GM19240 (cell line): Measurements from ENCODE around the gene SCAI.
A peak's percentile ranks its signal among the peaks of the same experiment; 100 is the strongest.
"Not testable (repeated sequence)": the region's sequence is repeated elsewhere in the genome, so short reads cannot be mapped to it uniquely, and the experiment has no call there.

Experiments
- DNase-seq: peaks from one replicate; pipeline ENCODE4 v3.0.0; 2011; ENCODE audit warnings: low spot score; ENCODE audit not compliant: insufficient read length

SCAI gene

DNA sequence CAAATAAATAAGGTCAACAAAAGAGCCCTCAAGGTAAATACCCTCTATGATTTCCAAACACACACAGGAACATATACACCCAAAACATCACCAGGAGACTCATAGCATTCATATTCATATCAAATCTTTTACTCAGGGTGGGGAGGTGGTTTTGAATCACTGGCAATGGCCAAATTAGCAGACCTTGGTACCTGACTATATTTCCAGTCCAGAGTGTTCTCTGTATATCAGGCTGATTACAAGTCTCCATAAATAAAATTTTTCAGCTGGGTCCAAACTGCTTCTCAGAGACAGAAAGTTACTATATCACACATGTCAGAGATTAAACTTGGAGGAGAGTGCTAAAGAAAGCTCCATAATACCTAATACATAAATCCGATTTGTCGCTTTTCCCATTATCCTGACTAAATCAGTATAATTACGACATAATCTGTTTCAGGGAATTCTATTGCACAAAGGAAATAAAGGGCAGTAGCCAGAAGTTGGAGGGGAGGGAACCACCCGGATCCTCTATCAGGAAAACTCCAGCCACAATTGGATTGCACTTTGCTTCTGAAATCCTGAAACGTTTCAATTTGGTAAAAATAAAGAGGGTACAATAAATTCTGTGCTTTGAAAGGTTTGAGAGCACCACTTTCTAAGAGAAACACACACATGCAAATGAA, 195.5 kb downstream of the SCAI start:
- DNase-seq = no peak

DNA sequence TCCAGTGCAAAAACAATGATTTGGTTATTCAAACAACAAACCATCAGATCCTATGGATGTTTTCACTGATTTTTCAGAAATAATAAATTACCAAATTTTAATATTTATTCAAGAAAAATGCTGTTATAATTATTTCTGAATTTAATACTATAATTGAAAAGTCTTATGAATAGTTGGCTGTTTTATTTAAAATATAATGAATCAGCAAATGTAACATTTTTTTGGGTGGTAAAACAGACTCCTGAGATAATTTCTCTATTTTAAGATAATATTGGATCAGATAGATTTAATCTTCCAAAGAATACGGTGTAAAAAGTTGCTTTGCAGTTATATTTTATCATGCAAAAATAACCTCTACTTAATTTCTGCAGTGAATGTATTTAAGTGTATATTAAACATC, 197.2 kb downstream of the SCAI start:
- no peak for DNase-seq

DNA sequence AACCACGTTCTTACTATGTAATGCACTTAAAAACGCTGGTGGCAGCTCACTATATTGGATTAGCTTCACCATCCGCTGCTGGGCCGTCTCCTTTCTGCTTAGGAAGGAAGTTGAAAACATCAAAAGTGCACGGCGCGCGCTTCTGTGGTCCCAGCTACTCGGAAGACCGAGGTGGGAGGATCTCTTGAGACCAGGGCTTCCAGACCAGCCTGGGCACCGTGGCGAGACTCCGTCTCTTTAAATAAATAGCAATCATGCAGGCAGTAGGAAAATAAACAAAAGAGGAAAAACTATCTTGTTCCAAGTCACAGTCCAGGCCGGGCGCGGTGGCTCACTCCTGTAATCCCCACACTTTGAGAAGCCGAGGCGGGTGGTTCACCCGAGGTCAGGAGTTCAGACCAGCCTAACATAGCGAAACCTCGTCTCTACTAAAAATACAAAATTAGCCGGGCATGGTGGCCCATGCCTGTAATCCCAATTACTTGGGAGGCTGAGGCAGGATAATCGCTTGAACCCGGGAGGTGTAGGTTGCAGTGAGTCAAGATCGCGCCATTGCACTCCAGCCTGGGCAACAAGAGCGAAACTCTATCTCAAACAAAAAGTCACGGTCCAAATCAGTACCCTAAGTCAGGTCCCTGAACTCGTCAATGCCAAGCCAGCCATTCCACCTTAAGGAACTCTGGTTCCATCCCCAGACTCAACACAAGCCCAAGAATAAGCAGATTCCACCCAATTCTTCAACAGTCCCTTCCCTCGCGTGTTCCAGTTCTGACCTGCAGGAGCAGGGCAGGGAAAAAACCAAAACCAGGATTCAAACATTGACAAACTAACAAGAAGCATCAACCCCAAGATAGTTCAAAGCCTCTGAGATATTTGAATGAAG, 201.4 kb downstream of the SCAI start:
- DNase-seq = no peak

DNA sequence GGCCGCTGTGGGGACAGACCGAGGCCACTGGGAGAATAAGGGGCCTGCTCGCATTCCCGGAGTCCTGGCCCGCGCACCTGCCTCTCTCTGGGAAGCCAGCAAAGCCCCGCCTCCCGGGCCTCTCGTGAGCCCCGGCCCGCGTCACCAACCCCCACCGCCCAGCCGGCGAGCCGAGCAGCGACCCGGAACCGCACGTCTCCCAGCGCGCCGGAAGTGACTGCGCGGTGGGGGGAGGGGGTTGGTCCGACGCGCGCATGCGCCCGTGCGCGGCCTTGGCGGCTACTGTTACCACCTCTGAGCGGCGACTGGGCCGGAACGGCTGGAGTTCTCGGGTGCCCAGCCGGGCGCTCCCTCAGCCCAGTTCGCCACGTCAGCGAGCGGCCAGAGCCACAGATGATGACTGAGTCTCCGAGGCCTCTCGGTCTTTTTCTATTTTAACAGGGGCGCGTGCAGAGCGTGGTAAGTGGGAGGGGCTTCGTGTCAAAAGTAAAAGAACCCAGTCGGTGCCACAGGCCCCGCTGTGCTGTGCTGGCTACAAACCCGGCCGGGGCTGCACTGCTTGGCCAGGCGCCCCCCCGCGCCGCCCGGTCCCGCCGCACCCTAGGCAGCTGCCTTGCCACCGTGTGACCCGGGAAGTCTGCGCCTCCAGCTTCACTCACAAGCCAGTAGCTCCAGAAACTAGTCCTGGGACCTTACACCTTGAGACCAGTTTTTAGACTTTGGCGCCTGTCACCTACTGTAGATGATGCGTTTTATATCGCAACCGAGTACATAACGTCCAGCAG, 202.2 kb downstream of the SCAI start, which contains the start of gene GOLGA1:
GOLGA1 (minus strand) TSS at position 190 of the 785 bp plus-strand sequence. CDS start 2,372 bp downstream, outside the sequence.
- DNase-seq = peak; percentile 76

DNA sequence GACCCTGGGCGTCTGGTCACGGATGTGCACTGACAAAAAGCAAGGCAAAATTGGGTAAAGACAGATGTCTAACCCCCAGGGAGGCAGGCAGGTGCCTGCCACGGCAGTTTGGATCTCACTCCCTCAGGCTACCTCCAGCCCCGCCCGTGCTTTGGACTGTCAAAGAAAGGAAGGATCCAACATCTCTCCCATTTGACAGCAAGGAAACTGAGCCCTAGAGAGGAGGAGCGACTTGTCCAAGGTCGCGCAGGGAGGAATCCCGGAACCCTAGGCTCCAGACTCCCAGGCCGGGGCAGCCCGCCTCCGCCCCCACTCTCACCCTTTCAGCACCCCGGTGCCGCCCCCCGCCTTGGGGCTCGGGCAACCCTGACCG, 202.8 kb downstream of the SCAI start:
- DNase-seq = no peak

DNA sequence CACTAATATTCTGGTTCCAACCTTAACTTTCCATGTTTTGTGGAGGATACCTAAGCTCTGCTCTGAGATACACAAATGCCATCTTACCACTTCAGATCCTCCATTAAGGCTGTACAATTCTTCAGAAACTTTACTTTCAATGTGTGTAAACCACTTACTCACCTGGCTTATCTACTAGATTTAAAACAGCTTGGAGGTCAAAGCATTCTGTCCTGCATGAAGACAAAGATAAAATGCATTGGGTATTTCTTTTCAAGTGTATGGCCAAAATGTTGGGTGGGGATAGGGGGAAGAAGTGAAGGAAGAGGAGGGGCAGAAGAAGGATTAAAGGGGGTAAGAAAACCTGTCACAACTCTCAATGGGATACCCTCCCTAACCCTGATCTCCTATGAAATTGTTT, 203.4 kb downstream of the SCAI start:
- DNase-seq = no peak

DNA sequence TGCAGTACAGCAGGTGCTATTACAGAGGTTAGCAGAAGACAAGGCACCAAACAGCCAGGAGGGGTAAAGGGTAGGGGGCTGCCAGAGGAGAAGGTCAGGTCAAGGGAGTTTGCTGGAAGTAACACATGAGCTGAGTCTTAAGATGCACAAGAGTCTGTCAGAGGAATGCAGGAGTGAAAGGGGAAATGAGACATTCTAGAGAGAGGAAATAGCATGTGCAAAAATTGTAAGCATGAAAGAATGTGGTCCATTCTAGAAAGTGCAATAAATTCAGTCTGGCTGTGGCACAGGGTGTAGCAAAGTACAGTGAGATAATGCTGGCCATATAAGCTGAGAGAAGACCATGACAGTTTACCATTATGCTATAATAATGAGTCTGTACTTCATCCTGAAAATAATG, 209.0 kb downstream of the SCAI start:
- no peak for DNase-seq

DNA sequence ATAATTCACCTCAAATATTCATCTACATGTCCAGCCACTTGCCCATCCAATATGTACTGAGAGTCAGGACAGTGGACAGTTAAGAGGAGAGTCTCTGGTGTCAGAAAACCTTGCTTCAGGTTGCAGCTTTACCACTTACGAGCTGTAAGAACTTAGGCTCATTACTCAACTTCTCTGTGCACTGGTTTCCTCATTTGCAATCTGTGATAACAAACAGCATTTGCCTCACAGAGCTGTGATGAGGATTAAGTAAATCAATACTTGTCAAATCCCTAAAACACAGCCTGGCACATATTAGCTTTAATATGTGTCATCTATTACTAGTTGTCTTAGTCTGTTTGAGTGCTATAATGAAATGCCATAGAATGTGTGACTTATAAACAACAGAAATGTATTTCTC, 211.0 kb downstream of the SCAI start:
- no peak for DNase-seq

DNA sequence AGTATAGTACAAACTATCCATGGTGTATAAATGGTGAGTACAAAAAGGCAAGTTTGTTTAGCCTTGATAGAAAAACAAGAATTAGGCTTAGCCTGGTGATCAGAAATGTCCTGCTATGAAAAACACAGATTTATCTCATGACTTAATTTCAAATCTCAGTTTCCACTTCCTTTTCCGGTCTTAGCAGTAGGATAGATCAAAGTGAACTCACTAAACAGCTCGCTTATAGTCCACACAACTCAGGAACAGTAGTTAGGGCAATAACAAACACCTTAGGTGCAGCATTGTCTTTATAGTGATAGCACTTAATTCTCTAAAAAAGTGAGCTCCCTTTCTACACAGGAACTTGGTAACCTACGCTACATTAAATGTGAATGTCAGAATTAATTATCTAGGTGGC, 213.9 kb downstream of the SCAI start:
- no peak for DNase-seq

DNA sequence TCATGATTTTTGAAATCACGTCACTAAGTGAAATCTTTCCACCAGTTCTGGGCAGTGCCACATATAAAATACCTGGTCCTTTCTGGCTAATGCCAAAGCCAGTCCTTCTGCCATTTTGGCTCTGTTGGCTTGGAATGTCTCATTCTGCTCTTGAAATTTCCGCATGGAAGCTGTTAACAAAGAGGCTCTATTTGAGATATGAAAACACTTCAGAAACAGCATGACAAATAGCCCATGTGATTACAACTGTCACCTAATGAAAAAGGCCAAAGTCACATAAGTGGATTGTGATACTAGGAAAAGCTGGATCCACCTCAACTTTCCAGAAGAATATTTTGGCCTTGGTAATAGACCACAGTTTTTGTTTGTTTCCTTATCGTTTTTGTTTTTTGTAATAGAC, 215.2 kb downstream of the SCAI start:
- DNase-seq = no peak

DNA sequence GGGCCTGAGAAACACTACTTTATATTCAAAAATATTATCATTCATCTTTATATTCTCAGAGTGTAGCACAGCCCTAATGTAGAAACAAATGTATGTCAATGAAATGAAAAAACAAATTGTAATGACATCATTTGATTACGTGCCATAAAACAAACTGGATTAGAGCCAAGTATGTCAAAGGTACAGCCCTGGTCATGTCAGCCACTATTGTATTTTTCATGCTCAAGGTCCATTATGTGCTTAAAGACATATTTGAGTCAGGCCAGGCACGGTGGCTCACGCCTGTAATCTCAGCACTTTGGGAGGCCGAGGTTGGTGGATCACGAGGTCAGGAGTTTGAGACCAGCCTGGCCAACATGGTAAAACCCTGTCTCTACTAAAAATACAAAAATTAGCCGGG, 222.9 kb downstream of the SCAI start:
- DNase-seq = not testable (repeated sequence)

DNA sequence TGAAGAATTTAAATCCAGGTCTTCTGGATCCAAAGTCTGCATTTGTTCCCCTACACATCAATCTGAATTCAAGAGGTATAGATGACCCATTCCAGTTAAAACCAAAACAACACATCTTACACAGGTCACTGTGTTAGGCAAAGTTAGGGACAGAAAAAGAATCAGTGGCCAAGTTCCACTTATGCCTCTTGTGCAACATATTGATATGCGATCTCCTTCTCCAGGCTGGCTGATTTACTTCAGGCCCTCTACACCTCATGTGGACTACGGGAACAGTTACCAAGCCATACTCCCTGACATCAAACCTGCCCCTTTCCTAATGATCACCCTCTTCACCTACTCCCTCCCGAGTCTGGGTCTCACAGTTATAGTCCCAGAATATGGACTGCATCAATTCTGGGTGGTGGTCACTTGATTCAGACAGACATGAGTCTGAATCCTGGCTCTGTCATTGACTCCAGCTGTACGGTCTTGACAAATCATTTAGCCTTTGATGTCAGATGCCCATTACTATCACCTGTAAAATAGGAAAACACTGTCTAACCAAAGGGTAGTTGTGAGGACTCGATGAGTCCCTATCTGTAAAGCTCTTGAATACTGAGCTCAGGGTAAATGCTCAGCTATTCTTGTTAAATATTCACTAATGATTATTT, 228.4 kb downstream of the SCAI start:
- no peak for DNase-seq

DNA sequence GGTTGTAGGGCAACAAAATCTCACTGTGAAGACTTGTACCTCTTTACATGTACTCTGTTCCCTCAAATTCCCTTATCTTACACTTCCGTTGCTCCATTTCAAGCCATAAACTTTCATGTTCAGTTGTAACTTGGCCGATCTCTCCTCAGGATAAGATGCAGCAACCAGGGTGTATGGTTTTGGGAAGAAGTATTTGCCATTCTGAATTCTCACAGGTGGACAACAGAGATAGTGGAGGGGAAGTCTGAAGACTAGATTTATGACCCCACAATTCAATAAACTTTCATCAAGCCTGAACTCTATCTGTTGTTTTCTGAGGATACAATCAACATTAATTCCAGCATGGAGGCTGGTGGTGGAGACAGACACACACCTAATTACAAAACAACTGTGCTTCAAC, 229.9 kb downstream of the SCAI start:
- no peak for DNase-seq

DNA sequence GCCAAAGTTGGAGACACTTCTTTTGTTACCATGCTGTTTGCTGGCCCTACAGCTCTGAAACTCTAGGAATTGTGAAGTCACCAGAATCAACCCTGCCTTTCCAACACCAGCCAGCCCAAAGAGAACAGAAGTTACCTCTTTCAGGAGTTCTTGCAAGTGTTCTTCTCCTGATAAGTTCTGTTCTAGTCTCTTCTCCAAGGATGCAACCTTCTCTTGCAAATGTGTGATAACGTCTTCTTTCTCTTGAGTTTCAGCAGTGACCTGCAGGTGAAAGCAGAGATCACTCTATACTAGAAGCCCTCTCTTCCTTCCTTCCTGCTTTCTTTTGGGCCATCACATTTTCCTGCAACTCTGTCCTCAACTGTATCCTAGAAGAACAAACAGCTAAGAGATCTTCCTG, 231.6 kb downstream of the SCAI start:
- no peak for DNase-seq

DNA sequence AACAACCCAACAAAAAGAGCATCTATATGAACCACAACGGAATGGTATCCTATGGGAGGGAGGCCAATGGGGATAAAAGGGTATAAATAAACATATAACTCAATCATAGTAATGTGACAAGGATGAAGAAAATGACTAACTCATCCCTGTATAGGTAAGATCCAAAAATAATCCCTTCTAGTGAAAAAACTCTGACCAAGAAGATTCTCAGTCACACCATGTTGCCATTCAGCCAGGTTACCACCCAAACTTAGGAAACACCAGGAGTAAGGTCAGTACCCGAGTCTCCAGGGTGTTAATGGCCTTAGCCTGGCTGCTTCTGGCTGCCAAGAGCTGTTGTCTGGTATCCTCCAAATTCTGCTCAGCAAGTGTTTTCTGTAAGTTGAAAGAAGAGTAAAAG, 235.2 kb downstream of the SCAI start:
- DNase-seq = no peak

DNA sequence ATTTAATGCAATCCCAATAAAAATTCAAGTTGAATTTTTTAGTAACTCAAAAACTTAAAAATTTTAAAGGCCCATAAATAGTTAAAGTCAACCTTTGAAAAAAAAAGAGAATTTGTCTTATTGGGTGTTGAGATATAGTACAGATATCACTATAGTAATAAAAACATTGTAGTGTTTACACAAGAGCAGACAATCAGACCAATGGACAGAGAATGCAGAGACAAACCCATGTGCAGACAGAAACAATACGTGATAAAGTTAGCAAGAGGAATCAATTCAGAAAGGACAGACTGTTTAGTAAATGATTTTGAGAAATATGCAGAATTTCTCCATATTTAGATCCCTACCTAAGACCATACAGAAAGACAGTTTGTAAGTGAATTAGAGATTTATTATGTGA, 236.4 kb downstream of the SCAI start:
- DNase-seq = no peak

DNA sequence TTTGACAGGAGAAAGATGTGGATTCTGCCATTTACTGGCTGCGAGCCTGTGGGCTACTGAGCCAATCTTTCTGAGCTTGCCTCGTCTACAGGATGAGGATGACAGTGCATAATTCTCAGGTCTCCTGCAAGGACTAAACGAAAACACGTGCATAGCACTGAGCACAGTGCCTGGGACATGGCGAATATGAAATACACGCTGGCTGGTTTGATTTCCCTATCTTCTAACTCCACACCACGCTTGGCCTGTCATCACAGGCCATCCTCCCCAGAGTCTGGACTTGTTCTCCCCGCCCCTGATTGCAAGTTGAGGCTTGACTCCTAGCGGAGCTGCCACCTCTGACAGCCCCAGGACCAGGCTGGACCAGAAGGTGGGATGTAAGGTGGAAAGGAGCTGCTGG, 243.5 kb downstream of the SCAI start:
- no peak for DNase-seq

DNA sequence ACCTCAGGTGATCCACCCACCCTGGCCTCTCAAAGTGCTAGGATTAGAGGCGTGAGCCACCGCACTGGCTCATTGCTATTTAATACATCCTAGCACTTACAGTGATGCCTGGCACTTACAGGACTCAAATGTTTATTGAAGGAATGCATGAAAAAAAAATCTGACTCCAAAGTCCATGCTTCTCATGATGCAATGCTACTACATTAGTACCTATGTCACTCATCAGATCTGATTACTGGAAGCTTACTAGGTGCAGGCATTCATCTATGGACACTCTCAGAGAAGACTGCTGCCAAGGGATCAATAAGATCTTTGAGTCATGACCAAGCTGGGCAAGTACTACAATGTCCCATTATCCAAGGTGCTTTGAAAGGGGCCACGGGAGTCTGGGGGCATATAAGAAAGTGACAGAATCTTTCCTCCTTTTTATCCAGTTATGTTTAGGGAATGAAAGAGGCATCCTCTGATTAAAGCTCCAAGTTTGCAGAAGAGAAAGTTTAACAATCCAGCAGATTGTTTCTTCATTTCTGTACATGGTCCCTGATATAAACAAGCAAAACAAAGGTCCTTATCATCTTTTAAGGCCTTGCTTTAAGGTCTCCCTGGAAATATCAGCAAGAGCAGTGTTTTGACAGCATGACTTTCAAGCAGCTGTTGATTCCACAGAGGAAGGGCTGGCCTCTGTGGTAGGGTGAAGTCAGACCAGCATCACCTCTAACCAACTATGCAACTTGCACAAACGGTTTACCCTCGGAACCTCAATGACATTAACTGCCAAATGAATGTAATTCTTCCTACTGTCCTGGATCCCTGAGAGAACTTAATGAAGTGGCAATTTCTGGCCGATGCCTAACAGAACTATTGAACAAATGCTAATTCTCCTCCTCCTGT, 245.5 kb downstream of the SCAI start:
- no peak for DNase-seq

DNA sequence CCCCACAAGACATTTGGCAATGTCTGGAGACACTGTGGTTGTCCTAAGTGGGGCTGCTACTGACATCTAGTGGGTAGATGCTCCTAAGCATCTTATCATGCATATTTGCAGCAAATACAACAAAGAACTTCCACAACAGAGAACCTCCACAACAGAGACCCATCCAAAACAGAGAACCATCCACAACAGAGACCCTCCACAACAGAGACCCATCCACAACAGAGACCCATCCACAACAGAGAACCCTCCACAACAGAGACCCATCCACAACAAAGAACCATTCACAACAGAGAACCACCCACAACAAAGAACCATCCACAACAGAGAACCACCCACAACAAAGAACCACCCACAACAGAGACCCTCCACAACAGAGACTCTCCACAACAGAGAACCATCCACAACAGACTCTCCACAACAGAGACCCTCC, 248.6 kb downstream of the SCAI start:
- DNase-seq = no peak

DNA sequence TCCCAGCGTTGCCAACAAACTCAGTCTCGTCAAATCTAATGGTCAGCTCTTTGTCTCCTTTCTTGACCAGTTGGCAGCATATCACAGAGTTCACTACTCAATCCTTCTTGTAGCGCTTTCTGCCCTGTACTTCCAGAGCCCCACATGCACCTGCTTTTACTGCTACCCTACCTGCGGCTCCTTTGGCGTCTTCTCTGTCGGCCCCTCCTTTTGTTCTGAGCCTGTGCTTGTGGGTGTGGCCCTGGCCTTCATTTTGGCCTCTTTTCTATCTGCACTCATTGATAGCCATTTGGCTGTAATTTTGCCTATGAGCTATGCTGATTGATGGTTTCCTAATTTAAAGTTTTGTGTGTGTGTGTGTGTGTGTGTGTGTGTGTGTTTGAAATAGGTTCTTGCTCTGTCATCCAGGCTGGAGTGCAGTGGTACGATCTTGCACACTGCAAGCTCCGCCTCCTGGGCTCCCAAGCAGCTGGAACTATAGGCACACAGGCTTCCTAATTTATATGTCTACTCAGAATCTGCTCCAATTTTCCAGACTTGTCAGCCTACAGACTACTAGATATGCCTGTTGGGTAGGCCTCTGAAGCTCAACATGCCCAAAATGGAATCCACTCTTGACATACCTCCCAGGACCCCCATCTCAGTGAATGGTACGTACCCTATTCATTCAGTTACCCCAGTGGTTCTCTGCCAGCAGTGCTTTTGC, 249.1 kb downstream of the SCAI start:
- DNase-seq = no peak
